COLO829 (cell line): ENCODE results near the gene MINPP1.
"Not testable (repeated sequence)": the region's sequence is repeated elsewhere in the genome, so short reads cannot be mapped to it uniquely, and the experiment has no call there.

Experiments
- DNase-seq: peaks from one replicate; pipeline ENCODE4 v3.0.0; 2012; ENCODE audit warnings: low spot score

MINPP1 gene, protein sequence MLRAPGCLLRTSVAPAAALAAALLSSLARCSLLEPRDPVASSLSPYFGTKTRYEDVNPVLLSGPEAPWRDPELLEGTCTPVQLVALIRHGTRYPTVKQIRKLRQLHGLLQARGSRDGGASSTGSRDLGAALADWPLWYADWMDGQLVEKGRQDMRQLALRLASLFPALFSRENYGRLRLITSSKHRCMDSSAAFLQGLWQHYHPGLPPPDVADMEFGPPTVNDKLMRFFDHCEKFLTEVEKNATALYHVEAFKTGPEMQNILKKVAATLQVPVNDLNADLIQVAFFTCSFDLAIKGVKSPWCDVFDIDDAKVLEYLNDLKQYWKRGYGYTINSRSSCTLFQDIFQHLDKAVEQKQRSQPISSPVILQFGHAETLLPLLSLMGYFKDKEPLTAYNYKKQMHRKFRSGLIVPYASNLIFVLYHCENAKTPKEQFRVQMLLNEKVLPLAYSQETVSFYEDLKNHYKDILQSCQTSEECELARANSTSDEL

GRCh38 chr10:87504640-87505365 lies at the start of gene MINPP1:
Gene MINPP1, plus strand, starts transcription at chr10:87504893. Its CDS starts 23 bp downstream, at chr10:87504916.
- peak; percentile 63 for DNase-seq

DNA sequence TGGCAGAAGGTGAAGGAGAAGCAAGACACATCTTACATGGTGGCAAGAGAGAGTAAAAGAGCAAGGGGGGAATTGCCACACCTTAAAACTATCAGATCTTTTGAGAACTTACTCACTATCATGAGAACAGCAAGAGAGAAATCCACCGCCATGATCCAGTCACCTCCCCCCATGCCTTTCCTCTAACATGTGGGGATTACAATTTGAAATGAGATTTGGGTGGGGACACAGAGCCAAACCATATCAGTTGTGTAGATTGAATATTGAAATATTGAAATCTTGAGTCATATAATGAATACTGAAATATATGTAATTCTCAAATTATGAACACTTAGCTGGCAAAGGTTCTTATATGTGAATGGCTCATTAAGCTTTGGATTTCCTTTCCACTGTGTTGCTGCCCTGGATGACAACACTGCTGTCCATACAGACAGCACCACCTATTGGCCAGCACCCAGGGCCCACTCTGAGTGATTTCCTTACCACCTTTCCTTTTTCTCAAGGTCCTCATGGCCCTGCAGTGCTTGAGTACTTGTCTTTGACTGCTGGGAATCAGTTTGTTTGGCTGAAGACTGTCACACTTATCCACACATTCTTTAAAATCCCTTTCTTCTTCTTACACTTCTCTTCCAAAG lies 48.0 kb upstream of the MINPP1 start:
- not testable (repeated sequence) for DNase-seq

- not testable (repeated sequence) for DNase-seq
Measured at GRCh38 chr10:87461751-87462150, 42.9 kb upstream of the MINPP1 start.

DNA sequence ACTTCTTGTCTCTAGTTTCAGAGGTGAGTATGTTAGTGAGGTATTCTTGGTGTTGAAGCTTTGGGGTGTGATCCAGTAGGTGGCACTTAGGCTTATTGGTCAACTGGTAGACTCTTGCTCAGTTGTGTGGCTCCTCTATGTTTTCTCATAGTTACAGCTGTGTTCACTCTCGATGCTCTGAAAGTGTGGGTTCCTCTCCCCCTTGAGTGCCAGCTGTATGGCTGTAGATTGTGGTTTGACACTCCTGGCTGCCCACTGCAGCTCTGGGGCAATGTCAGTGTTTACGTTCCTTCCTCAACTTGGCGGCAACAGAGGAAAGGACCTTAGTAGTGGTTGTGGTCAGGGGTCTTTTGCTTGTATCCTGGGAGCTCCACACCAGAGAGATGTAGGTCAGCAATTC lies 37.8 kb upstream of the MINPP1 start:
- DNase-seq: not testable (repeated sequence)

GRCh38 chr10:87488733-87489132 lies 16.0 kb upstream of the MINPP1 start:
- DNase-seq: not testable (repeated sequence)

- DNase-seq: not testable (repeated sequence)
Measured at GRCh38 chr10:87490285-87490684, 14.4 kb upstream of the MINPP1 start.

- not testable (repeated sequence) for DNase-seq
Measured at GRCh38 chr10:87492450-87492849, 12.2 kb upstream of the MINPP1 start.

DNA sequence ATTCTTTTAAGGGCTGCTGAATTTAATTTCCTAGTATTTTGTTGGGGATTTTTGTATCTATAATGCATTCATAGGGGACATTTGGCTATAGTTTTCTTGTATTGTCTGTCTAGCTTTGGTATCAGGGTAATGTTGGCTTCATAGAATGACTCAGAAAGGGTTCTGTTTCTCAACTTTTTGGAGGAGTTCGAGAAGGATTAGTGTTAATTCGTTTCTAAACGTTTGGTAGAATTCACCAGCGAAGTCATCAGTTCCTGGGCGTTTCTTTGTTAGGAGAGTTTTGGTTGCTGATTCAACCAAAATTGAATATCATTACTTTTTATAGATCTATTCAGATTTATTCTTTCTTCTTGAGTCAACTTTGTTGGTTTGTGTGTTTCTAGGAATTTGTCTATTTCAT lies 9.2 kb upstream of the MINPP1 start:
- DNase-seq: not testable (repeated sequence)

GRCh38 chr10:87497386-87497785 lies 7.3 kb upstream of the MINPP1 start:
- not testable (repeated sequence) for DNase-seq

- DNase-seq: not testable (repeated sequence)
Measured at GRCh38 chr10:87498106-87498789, 6.4 kb upstream of the MINPP1 start.

DNA sequence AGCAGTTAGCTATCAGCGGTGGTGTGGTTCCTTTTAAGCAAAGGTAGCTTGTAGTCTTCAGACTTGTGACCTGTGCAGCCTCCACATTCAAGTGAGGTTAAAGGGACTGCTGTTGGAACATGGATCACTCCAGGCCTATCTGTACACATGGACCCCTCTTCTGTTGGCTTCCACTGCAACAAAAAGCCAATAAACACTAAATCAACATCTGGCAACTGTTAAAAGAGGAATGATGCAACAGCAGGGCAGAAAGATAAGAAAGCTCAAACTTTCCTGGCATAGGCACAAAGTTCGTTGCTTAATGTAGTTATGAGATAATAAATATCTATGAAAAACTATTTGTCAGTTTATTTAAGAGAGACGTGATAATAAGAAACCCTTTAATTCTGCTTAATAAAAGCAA lies 4.0 kb upstream of the MINPP1 start:
- no peak for DNase-seq

DNA sequence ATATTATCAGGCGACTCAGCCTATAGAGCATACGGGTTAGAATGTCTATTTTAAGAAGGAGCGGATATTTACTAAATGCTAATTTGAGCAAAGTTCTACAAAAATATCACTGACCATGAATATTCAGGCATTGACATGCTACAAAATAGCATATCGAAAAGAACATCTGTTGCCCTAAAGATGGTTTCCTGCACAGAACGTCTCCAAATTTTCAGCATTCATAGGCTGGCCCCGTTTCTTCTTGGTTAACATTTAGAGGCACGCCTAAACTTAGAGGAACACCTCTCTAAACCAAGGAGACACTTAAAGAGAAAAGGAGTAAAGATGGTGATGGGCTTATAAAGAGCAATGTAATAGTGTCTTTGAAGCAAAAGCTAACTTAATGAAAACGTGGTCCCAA lies 1.3 kb upstream of the MINPP1 start:
- DNase-seq: no peak

- no peak for DNase-seq
Measured at GRCh38 chr10:87503886-87504285, 807 bp upstream of the MINPP1 start.

- DNase-seq: no peak
Measured at GRCh38 chr10:87504307-87504639, 420 bp upstream of the MINPP1 start.

- peak; percentile 27 for DNase-seq
Measured at GRCh38 chr10:87505366-87506111, 846 bp downstream of the MINPP1 start.

- DNase-seq: no peak
Measured at GRCh38 chr10:87506956-87507355, 2.3 kb downstream of the MINPP1 start.

DNA sequence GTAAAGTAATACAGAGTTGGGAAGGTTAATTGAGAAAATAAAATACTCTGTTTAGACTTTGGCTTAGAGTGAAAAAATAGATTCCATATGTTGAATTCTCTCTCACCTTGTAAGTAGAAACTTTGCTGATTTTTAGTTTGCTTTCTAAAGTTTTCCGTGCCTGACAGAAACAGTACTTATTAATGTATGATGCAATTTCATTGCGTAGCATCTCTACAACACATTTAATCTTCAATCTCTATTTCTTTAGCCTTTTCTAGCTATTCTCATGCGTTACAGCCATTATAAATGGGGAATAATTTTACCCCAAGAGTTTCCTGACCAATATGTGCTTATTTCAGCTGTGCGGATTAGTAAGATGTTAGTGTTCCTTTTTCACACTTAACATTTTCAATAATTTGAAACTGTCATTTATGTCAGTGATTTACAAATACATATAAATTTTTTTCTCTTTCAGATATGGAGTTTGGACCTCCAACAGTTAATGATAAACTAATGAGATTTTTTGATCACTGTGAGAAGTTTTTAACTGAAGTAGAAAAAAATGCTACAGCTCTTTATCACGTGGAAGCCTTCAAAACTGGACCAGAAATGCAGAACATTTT lies 3.3 kb downstream of the MINPP1 start:
- DNase-seq: no peak

DNA sequence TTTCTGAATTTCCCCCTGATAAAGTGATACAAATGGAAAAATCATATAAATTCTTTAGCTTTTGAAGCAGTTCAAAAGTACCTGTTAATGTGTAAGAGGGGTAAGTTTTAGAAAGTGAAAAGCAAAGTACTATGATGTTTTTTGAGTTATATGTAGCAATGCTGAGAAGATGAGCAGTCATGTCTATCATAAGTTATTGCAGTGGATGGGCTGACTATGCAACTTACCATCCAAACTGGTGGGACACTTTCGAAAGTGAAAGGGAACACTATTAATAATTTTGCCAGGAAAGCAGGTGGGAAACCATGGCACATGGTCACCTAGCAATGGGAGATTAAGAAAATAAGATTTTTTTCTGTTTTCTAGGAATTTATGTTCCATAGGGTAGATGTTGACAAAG lies 4.1 kb downstream of the MINPP1 start:
- DNase-seq: no peak

GRCh38 chr10:87510025-87510424 lies 5.3 kb downstream of the MINPP1 start:
- no peak for DNase-seq

DNA sequence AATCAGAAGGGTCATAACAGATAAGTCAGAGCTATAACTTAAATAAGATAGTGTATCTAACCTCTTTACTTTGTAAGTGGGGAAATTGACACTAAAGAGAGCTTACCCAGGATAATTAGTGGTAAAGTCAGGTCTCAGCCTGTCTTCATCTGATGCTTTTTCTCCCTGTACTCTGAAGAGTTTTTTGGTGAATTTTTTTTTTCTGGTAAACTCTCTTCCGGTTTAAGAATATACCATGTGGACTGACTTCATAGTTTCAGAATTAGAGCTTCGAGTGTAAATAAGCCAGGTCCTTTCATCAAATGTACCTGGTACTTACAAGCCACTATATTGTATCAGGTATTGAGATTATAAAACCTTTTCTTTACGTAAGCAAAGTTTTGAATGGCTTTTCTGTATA lies 6.8 kb downstream of the MINPP1 start:
- DNase-seq: no peak

- DNase-seq: no peak
Measured at GRCh38 chr10:87518937-87519336, 14.2 kb downstream of the MINPP1 start.
